GM21447 (cell line): Measurements from ENCODE around the gene SYNJ2.

Experiments
- ATAC-seq: cut with Tn5 transposase; IDR thresholded peaks from one replicate; pipeline ENCODE4 v1.9.1; 2021; ENCODE audit not compliant: unreplicated experiment

SYNJ2 gene

GRCh38 chr6:158110986-158111385 is 129.3 kb downstream of the SYNJ2 start:
- ATAC-seq, result no peak

GRCh38 chr6:158111987-158112386 is 130.3 kb downstream of the SYNJ2 start:
- no peak for ATAC-seq

GRCh38 chr6:158113802-158114201 is 132.1 kb downstream of the SYNJ2 start:
- no peak for ATAC-seq

GRCh38 chr6:158115102-158115501 is 133.4 kb downstream of the SYNJ2 start:
- ATAC-seq, result no peak

- no peak for ATAC-seq
Measured at GRCh38 chr6:158115508-158115907, 133.8 kb downstream of the SYNJ2 start.

GRCh38 chr6:158118886-158119285 is 137.2 kb downstream of the SYNJ2 start:
- ATAC-seq, result no peak

GRCh38 chr6:158121335-158121734 is 139.7 kb downstream of the SYNJ2 start:
- ATAC-seq, result no peak

GRCh38 chr6:158122048-158122447 is 140.4 kb downstream of the SYNJ2 start:
- no peak for ATAC-seq

- ATAC-seq, result no peak
Measured at GRCh38 chr6:158124288-158124687, 142.6 kb downstream of the SYNJ2 start.

- ATAC-seq, result no peak
Measured at GRCh38 chr6:158125271-158125670, 143.6 kb downstream of the SYNJ2 start.

GRCh38 chr6:158131926-158132325 is 150.3 kb downstream of the SYNJ2 start:
- peak; percentile 55 for ATAC-seq

- ATAC-seq, result no peak
Measured at GRCh38 chr6:158142789-158143188, 161.1 kb downstream of the SYNJ2 start.

GRCh38 chr6:158143700-158144099 is 162.0 kb downstream of the SYNJ2 start:
- ATAC-seq, result no peak
